ENCODE data around the gene CASZ1.

The CASZ1 gene

DNA sequence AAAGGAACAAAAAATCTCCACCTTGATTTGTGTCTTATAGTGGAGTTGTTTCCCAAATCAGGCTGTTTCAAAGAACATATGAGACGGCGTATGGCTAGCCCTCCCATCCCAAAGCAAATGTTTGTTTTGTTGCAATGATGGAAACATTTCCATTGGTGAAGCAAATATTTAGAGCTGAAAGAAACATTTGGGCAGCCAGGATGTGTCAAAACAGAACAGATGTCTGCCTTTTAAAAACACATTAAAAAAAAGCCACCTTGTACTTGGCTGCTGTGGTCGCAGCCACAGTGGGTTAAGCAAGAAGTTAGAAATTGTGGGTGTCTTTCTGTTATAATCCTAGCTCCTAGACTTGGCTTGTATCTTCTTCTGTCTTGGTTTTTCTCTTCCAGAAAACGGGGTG, 205.4 kb downstream of the CASZ1 start:
- DNase-seq = no peak

DNA sequence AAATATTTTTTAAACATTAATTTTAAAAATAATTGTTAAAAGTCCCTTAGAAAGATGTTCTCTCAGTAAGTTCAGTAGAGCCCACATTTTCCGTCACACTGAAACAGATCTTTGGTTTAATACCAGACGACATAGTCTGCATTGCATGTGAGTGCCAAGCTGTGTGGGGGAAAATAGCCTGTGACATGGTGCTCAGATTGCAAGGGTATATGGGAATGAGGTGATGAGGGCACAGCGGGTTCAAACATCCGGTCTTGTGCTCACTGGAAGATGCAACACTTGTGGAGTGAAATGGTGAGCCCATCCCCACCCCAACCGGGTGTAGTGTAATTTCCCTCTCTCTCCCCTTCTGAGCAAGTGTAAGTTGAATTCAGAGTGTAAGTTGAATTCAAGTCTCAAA, 207.4 kb downstream of the CASZ1 start:
- DNase-seq = no peak

DNA sequence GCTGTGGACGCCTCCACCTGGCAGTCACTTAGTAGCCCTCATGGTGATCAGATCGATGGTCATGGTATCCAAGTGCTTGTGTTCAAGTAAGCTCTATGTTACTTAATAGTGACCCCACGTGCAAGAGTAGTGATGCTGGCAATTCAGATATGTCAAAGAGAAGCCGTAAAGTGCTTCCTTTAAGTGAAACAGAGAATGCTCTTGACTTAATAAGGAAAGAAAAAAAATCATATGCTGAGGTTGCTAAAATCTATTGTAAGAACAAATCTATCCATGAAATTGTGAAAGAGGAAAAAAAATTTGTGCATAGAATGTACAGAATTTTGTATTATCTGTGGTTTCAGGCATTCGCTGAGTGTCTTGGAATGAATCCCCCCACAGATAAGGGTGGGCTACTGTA, 207.8 kb downstream of the CASZ1 start:
- DNase-seq = no peak

All from activated CD4-positive, alpha-beta T cell treated with anti-CD3 and anti-CD28 coated beads, Interleukin-2, amount 50 U/mL, for 1 hour (primary cell).